ENCODE results near the gene ENSA.

DNA sequence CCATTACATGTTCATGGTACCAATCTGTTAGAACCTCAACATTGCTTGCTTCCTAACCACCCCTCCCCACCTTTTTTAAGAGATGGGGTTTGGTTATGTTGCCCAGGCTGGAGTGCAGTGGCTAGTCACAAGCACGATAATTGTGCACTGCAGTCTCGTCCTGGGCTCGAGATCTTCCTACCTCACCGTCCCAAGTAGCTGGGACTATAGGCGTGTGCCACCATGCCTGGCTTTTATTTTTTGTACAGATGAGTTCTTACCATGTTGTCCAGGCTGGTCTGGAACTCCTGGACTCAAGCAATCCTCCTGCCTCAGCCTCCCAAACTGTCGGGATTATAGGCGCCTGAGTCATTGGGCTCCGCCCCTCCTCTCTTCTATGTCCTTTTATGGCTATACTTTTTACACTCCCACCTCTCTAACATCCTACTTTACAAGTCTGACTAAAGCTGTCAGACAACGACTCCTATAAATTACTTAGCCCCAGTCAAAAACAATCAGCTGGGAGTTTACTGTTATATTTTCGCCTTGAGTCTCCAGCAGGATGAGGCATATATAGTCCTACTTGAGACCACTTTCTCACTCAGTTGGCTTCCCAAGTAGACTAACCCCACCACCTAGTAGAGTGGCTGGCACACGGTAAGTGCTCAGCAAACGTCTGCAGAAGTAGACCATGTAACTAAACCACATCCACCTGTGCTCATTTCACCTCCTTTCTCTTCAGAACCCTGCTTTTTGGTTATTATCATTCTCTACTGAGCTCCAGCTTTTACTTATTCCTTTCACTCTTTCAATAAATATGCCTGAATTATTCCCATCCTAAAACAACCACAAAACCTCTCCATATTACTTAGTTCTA lies 13.8 kb downstream of the ENSA start:
- TF ChIP-seq, protein P1, sequence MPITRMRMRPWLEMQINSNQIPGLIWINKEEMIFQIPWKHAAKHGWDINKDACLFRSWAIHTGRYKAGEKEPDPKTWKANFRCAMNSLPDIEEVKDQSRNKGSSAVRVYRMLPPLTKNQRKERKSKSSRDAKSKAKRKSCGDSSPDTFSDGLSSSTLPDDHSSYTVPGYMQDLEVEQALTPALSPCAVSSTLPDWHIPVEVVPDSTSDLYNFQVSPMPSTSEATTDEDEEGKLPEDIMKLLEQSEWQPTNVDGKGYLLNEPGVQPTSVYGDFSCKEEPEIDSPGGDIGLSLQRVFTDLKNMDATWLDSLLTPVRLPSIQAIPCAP (CRISPR knock-in tag; IDR thresholded peaks at IDR 0.05) = no peak
- TF ChIP-seq SP1 (CRISPR knock-in tag; conservative IDR thresholded peaks at IDR 0.05) (no peak), ESRRA (CRISPR knock-in tag; IDR thresholded peaks at IDR 0.05; ENCODE audit: borderline replicate concordance) (no peak), SMAD3 (CRISPR knock-in tag; IDR thresholded peaks at IDR 0.05; ENCODE audit: borderline replicate concordance) (no peak), ETV6 (CRISPR knock-in tag; IDR thresholded peaks at IDR 0.05) (no peak), SOX15 (CRISPR knock-in tag; IDR thresholded peaks at IDR 0.05) (no peak)
- TF ChIP-seq, protein P2, sequence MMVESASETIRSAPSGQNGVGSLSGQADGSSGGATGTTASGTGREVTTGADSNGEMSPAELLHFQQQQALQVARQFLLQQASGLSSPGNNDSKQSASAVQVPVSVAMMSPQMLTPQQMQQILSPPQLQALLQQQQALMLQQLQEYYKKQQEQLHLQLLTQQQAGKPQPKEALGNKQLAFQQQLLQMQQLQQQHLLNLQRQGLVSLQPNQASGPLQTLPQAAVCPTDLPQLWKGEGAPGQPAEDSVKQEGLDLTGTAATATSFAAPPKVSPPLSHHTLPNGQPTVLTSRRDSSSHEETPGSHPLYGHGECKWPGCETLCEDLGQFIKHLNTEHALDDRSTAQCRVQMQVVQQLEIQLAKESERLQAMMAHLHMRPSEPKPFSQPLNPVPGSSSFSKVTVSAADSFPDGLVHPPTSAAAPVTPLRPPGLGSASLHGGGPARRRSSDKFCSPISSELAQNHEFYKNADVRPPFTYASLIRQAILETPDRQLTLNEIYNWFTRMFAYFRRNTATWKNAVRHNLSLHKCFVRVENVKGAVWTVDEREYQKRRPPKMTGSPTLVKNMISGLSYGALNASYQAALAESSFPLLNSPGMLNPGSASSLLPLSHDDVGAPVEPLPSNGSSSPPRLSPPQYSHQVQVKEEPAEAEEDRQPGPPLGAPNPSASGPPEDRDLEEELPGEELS (CRISPR knock-in tag; IDR thresholded peaks at IDR 0.05) = no peak
- TF ChIP-seq, protein P3, sequence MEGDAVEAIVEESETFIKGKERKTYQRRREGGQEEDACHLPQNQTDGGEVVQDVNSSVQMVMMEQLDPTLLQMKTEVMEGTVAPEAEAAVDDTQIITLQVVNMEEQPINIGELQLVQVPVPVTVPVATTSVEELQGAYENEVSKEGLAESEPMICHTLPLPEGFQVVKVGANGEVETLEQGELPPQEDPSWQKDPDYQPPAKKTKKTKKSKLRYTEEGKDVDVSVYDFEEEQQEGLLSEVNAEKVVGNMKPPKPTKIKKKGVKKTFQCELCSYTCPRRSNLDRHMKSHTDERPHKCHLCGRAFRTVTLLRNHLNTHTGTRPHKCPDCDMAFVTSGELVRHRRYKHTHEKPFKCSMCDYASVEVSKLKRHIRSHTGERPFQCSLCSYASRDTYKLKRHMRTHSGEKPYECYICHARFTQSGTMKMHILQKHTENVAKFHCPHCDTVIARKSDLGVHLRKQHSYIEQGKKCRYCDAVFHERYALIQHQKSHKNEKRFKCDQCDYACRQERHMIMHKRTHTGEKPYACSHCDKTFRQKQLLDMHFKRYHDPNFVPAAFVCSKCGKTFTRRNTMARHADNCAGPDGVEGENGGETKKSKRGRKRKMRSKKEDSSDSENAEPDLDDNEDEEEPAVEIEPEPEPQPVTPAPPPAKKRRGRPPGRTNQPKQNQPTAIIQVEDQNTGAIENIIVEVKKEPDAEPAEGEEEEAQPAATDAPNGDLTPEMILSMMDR (IDR thresholded peaks at IDR 0.05) = no peak
- TF ChIP-seq, protein P4, sequence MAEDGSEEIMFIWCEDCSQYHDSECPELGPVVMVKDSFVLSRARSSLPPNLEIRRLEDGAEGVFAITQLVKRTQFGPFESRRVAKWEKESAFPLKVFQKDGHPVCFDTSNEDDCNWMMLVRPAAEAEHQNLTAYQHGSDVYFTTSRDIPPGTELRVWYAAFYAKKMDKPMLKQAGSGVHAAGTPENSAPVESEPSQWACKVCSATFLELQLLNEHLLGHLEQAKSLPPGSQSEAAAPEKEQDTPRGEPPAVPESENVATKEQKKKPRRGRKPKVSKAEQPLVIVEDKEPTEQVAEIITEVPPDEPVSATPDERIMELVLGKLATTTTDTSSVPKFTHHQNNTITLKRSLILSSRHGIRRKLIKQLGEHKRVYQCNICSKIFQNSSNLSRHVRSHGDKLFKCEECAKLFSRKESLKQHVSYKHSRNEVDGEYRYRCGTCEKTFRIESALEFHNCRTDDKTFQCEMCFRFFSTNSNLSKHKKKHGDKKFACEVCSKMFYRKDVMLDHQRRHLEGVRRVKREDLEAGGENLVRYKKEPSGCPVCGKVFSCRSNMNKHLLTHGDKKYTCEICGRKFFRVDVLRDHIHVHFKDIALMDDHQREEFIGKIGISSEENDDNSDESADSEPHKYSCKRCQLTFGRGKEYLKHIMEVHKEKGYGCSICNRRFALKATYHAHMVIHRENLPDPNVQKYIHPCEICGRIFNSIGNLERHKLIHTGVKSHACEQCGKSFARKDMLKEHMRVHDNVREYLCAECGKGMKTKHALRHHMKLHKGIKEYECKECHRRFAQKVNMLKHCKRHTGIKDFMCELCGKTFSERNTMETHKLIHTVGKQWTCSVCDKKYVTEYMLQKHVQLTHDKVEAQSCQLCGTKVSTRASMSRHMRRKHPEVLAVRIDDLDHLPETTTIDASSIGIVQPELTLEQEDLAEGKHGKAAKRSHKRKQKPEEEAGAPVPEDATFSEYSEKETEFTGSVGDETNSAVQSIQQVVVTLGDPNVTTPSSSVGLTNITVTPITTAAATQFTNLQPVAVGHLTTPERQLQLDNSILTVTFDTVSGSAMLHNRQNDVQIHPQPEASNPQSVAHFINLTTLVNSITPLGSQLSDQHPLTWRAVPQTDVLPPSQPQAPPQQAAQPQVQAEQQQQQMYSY (CRISPR knock-in tag; IDR thresholded peaks at IDR 0.05) = no peak
- TF ChIP-seq, protein P5, sequence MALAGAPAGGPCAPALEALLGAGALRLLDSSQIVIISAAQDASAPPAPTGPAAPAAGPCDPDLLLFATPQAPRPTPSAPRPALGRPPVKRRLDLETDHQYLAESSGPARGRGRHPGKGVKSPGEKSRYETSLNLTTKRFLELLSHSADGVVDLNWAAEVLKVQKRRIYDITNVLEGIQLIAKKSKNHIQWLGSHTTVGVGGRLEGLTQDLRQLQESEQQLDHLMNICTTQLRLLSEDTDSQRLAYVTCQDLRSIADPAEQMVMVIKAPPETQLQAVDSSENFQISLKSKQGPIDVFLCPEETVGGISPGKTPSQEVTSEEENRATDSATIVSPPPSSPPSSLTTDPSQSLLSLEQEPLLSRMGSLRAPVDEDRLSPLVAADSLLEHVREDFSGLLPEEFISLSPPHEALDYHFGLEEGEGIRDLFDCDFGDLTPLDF (CRISPR knock-in tag; IDR thresholded peaks at IDR 0.05) = no peak

Measured in WTC11 (cell line).